HG03135 (cell line): Measurements from ENCODE around the gene AP3D1.

Source experiments
- ATAC-seq: cut with Tn5 transposase; IDR thresholded peaks from one replicate; pipeline ENCODE4 v1.9.1; 2021; ENCODE audit warnings: mild to moderate bottlenecking, moderate library complexity; ENCODE audit not compliant: unreplicated experiment

The AP3D1 gene

GRCh38 chr19:2113439-2114211, 37.7 kb downstream of the AP3D1 start:
- no peak for ATAC-seq

- no peak for ATAC-seq
Measured at GRCh38 chr19:2112516-2113320, 38.6 kb downstream of the AP3D1 start.

- no peak for ATAC-seq
Measured at GRCh38 chr19:2111886-2112285, 39.5 kb downstream of the AP3D1 start.

- no peak for ATAC-seq
Measured at GRCh38 chr19:2111425-2111824, 39.9 kb downstream of the AP3D1 start.

- ATAC-seq: no peak
Measured at GRCh38 chr19:2110822-2111221, 40.5 kb downstream of the AP3D1 start.

GRCh38 chr19:2109046-2109864, 42.1 kb downstream of the AP3D1 start:
- no peak for ATAC-seq

GRCh38 chr19:2108251-2109016, 42.9 kb downstream of the AP3D1 start:
- no peak for ATAC-seq

- ATAC-seq: no peak
Measured at GRCh38 chr19:2103045-2103707, 48.2 kb downstream of the AP3D1 start.

GRCh38 chr19:2101417-2102335, 49.7 kb downstream of the AP3D1 start:
- ATAC-seq: no peak

- ATAC-seq: no peak
Measured at GRCh38 chr19:2100719-2101061, 50.7 kb downstream of the AP3D1 start.

GRCh38 chr19:2099937-2100718, 51.2 kb downstream of the AP3D1 start:
- no peak for ATAC-seq

GRCh38 chr19:2099054-2099501, 52.3 kb downstream of the AP3D1 start:
- ATAC-seq: no peak

- ATAC-seq: no peak
Measured at GRCh38 chr19:2097886-2098327, 53.5 kb downstream of the AP3D1 start.

GRCh38 chr19:2097203-2097885, 54.0 kb downstream of the AP3D1 start:
- ATAC-seq: peak; percentile 1

GRCh38 chr19:2096480-2097202, 54.7 kb downstream of the AP3D1 start, which contains the start of gene IZUMO4:
TSS of gene IZUMO4 (plus strand) at chr19:2096915. CDS start at chr19:2096946, 31 bp downstream.
- ATAC-seq: peak; percentile 60

GRCh38 chr19:2096034-2096479, 55.3 kb downstream of the AP3D1 start, which contains the start of gene MOB3A:
TSS of gene MOB3A (minus strand) at chr19:2096326. CDS start at chr19:2078560, 17,766 bp downstream.
- no peak for ATAC-seq
